HCT116 (cell line): ENCODE measurements around the gene LYRM1.

Source experiments
- EZH2 ChIP-seq: fragments of 200-600 bp; sonication (generic); IDR thresholded peaks from 2 replicates; pipeline ENCODE4 v1.6.1; 2017; ENCODE audit warnings: antibody characterized with exemption, mixed run types
- EZH2phosphoT487 ChIP-seq: fragments of 200-600 bp; IDR thresholded peaks from 2 replicates; pipeline ENCODE4 v1.6.1; 2018; ENCODE audit warnings: antibody characterized with exemption, borderline replicate concordance
- FOSL1 ChIP-seq: IDR thresholded peaks from 2 replicates; pipeline ENCODE4 v1.6.1; 2012; ENCODE audit warnings: low read depth
- MAX ChIP-seq: IDR thresholded peaks from 2 replicates; pipeline ENCODE4 v1.6.1; 2012
- POLR2A ChIP-seq: IDR thresholded peaks from 2 replicates; pipeline ENCODE4 v1.7.0; 2011; ENCODE audit warnings: borderline replicate concordance; ENCODE audit not compliant: insufficient read depth, insufficient read length; ENCODE audit errors: extremely low read depth
- POLR2AphosphoS5 ChIP-seq: IDR thresholded peaks from 2 replicates; pipeline ENCODE4 v1.6.1; 2011; ENCODE audit warnings: mild to moderate bottlenecking, low read depth, low read length, moderate library complexity
- RAD21 ChIP-seq: IDR thresholded peaks from 2 replicates; pipeline ENCODE4 v1.6.1; 2012; ENCODE audit warnings: low read depth, mild to moderate bottlenecking
- REST ChIP-seq: IDR thresholded peaks from 2 replicates; pipeline ENCODE4 v1.6.1; 2012; ENCODE audit warnings: low read depth
- SIN3A ChIP-seq: IDR thresholded peaks from 2 replicates; pipeline ENCODE4 v1.6.1; 2012; ENCODE audit warnings: low read depth
- SP1 ChIP-seq: IDR thresholded peaks from 2 replicates; pipeline ENCODE4 v1.6.1; 2012; ENCODE audit warnings: low read depth
- SRF ChIP-seq: IDR thresholded peaks from 2 replicates; pipeline ENCODE4 v1.6.1; 2012; ENCODE audit warnings: low read depth
- YY1 ChIP-seq: IDR thresholded peaks from 2 replicates; pipeline ENCODE4 v1.6.1; 2011; ENCODE audit warnings: low read length, low read depth, moderate library complexity, mild to moderate bottlenecking; ENCODE audit not compliant: insufficient replicate concordance; ENCODE audit errors: extremely low read depth
- ZFX ChIP-seq: fragments of 450-650 bp; IDR thresholded peaks from 2 replicates; pipeline ENCODE4 v1.6.1; 2017
- TF ChIP-seq, protein P1 (sequence below), 3 experiments: fragments of 200-600 bp in 1 of 3; sonication (generic) in 1 of 3; IDR thresholded peaks in 2 of 3; conservative IDR thresholded peaks in 1 of 3; 2 replicates each; pipeline ENCODE4 v1.5.1; 2012 to 2017; ENCODE audit warnings: low read depth in 2 of 3, low read length in 2 of 3, antibody characterized with exemption in 1 of 3, borderline replicate concordance in 1 of 3, control low read depth in 1 of 3, mild to moderate bottlenecking in 1 of 3, mixed read lengths in 1 of 3, mixed run types in 1 of 3, moderate library complexity in 1 of 3; ENCODE audit not compliant: insufficient read depth in 1 of 3

GRCh38 chr16:20897253-20897897, 3.2 kb upstream of the LYRM1 start:
- TF ChIP-seq EZH2phosphoT487 (no peak), SP1 (no peak), EZH2 (no peak), FOSL1 (no peak), POLR2A (no peak), SIN3A (no peak), POLR2AphosphoS5 (no peak), RAD21 (no peak), ZFX (no peak), YY1 (no peak), SRF (no peak), REST (no peak), MAX (no peak)
- TF ChIP-seq, protein P1, sequence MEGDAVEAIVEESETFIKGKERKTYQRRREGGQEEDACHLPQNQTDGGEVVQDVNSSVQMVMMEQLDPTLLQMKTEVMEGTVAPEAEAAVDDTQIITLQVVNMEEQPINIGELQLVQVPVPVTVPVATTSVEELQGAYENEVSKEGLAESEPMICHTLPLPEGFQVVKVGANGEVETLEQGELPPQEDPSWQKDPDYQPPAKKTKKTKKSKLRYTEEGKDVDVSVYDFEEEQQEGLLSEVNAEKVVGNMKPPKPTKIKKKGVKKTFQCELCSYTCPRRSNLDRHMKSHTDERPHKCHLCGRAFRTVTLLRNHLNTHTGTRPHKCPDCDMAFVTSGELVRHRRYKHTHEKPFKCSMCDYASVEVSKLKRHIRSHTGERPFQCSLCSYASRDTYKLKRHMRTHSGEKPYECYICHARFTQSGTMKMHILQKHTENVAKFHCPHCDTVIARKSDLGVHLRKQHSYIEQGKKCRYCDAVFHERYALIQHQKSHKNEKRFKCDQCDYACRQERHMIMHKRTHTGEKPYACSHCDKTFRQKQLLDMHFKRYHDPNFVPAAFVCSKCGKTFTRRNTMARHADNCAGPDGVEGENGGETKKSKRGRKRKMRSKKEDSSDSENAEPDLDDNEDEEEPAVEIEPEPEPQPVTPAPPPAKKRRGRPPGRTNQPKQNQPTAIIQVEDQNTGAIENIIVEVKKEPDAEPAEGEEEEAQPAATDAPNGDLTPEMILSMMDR (IDR thresholded peaks at IDR 0.05 in 2 of 3, conservative IDR thresholded peaks at IDR 0.05 in 1 of 3; ENCODE audit: borderline replicate concordance in 1 of 3, insufficient read depth in 1 of 3, low read depth in 2 of 3, low read length in 2 of 3) = no peak
